Measurements from ENCODE around the gene MAX. TPM values are rescaled to one million over a fixed set of nuclear protein-coding genes. Genes with fewer than 3 reads are reported as not detected.

MAX gene
- total and polyA plus RNA-seq, 2 of the 8 experiments (the other 6 are each of a cell fraction or from before 2014, with no cell fraction given) = 36.9 to 65.1 TPM

DNA sequence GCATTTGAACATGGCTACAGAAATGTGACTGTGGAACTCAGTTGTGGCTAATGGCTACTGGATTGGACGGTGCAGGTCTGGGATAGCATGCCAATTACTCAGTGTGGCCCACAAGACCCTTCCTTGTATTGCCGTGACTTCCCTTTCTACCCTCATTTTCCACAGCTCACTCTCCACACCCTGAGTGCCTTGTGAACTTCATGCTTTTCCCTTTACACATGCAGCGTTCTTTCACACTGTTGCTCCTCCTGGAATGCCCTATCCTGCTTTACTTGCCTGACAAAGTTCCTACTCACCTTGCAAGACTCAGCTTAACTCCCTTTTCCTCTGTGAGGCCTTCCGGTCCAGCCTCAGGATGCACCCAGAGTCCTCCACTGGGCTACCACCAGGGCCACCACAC is 46.8 kb upstream of the MAX start:
- H3K23ac ChIP-seq (ENCODE audit: insufficient read length) = no peak overlapping the region
- H3K4me2 ChIP-seq (ENCODE audit: insufficient read depth in 1 of 2, low read depth in 2 of 2, low read length in 2 of 2) = no peak overlapping the region
- H2BK20ac ChIP-seq (ENCODE audit: low read length) = 0 out of 2 replicates have a peak overlapping the region, but pooled peaks have one; percentile 15
- 90% methylated on average over 4 of the region's 4 CpGs; no CpG with 5 or more reads in 1 of the 2 experiments for WGBS, 2 experiments (ENCODE audit: extremely low coverage in 1 of 2, insufficient coverage in 1 of 2, insufficient read length in 1 of 2, insufficient replicate concordance in 2 of 2, low coverage in 1 of 2, low lambda C conversion rate in 2 of 2, missing lambda C conversion rate in 1 of 2)
- H3K23me2 ChIP-seq (ENCODE audit: low read depth, low read length) = no peaks in the 10 kb centered on the region
- H2BK5ac ChIP-seq (ENCODE audit: low read depth, low read length) = no peak overlapping the region
- ChIA-PET CTCF (ENCODE audit: partially characterized antibody) (interaction anchor here (1.7 kb wide), 1 partner anchor 811 kb away, joined by 6 read pairs; no protein-coding TSS in a partner anchor), POLR2A (ENCODE audit: partially characterized antibody) (no interaction called here)
- H3K27ac ChIP-seq (ENCODE audit: low read depth, low read length) = no peak overlapping the region
- H4K5ac ChIP-seq (ENCODE audit: insufficient read length, low read depth, low read length) = no peak overlapping the region
- no peak overlapping the region for H3K14ac ChIP-seq (ENCODE audit: insufficient read length)
- no peak overlapping the region for H3K4ac ChIP-seq (replicated peaks; ENCODE audit: insufficient read length, low read depth, low read length)
- H3K4me3 ChIP-seq (ENCODE audit: extremely low read depth in 1 of 4, insufficient read depth in 2 of 4, low read depth in 3 of 4, low read length in 4 of 4) = no peak overlapping the region
- H3K56ac ChIP-seq (replicated peaks; ENCODE audit: insufficient read length, low read depth, low read length) = no peak overlapping the region
- no peak overlapping the region for H4K8ac ChIP-seq (ENCODE audit: extremely low read depth, insufficient read depth, low read length)
- H3K9ac ChIP-seq (replicated peaks in 1 of 4; ENCODE audit: extremely low read depth in 1 of 4, low read depth in 3 of 4, low read length in 3 of 4) = no peak overlapping the region
- H2BK120ac ChIP-seq (replicated peaks; ENCODE audit: low read depth, low read length) = no peak overlapping the region
- peaks cover 0 to 1% (median 0%) of the 10 kb centered on the region in 4 experiments; a peak in 1 of 7 replicates for H3K27me3 ChIP-seq (replicated peaks in 1 of 4; ENCODE audit: control insufficient read depth in 3 of 4, extremely low read depth in 1 of 4, insufficient read depth in 3 of 4, low read length in 3 of 4)
- H2AK5ac ChIP-seq (ENCODE audit: low read depth, low read length) = no peak overlapping the region; the same call in 1 of the 2 replicates
- H3K79me1 ChIP-seq (ENCODE audit: low read depth, low read length) = no peaks in the 10 kb centered on the region
- H2BK12ac ChIP-seq (ENCODE audit: low read depth, low read length) = no peak overlapping the region
- H2AFZ ChIP-seq (ENCODE audit: low read length) = no peak overlapping the region
- H3K36me3 ChIP-seq (ENCODE audit: control insufficient read depth in 2 of 4, insufficient read depth in 4 of 4, low read length in 3 of 4) = no peaks in the 10 kb centered on the region
- FAIRE-seq (no peak), DNase-seq (ENCODE audit: low read depth in 1 of 2, low spot score in 2 of 2) (no peak)
- no peaks in the 10 kb centered on the region for H3K9me3 ChIP-seq (ENCODE audit: insufficient read depth in 2 of 2, low read depth in 1 of 2, low read length in 1 of 2)
- no peak overlapping the region for H4K91ac ChIP-seq (replicated peaks; ENCODE audit: insufficient read length, low read length)
- H3K18ac ChIP-seq (ENCODE audit: extremely low read depth, low read length) = no peak overlapping the region
- peak overlapping the region; percentile 62; the same call in 1 of the 2 replicates for H2BK15ac ChIP-seq (ENCODE audit: low read length)
- H4K20me1 ChIP-seq (replicated peaks in 1 of 2; ENCODE audit: control insufficient read depth in 1 of 2, insufficient read depth in 2 of 2, low read length in 2 of 2) = no peaks in the 10 kb centered on the region
- H3K79me2 ChIP-seq (ENCODE audit: control insufficient read depth in 1 of 2, insufficient read depth in 2 of 2, low read length in 2 of 2) = no peaks in the 10 kb centered on the region
- no peaks in the 10 kb centered on the region; a peak in 2 of 7 replicates for H3K4me1 ChIP-seq (replicated peaks in 1 of 4; ENCODE audit: control insufficient read depth in 3 of 4, insufficient read depth in 4 of 4, low read length in 3 of 4)
- TF ChIP-seq SP4 (IDR thresholded peaks at IDR 0.05; ENCODE audit: low read length) = no peak
- no peak for TF ChIP-seq SRF (IDR thresholded peaks at IDR 0.05; ENCODE audit: low read depth, low read length)
- TF ChIP-seq EGR1 (IDR thresholded peaks at IDR 0.05; ENCODE audit: borderline replicate concordance, low read depth, low read length) = no peak
- no peak for TF ChIP-seq JUND (IDR thresholded peaks at IDR 0.05; ENCODE audit: low read length)
